ENCODE results near the gene SLIT3.
"Not testable (repeated sequence)": the region's sequence is repeated elsewhere in the genome, so short reads cannot be mapped to it uniquely, and the experiment has no call there.

DNA sequence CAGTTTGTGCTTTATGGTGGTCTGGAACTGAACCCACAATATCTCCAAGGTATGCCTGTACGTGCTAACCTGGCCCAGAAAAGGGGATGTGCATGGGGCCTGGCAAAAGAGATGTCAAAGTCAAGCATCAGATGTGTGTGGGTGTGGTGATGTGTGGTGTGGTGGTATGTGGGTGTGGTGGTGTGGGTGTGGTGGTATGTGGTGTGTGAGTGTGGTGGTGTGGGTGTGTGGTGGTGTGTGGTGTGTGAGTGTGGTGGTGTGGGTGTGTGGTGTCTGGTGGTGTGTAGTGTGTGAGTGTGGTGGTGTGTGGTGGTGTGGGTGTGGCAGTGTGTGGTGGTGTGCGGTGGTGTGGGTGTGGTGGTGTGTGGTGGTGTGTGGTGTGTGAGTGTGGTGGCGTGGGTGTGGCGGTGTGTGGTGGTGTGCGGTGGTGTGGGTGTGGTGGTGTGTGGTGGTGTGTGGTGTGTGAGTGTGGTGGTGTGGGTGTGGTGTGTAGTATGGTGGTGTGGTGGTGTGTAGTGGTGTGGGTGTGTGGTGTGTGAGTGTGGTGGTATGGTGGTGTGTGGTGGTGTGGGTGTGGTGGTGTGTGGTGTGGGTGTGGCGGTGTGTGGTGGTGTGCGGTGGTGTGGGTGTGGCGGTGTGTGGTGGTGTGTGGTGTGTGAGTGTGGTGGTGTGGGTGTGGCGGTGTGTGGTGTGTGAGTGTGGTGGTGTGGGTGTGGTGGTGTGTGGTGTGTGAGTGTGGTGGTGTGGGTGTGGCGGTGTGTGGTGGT lies 554.6 kb downstream of the SLIT3 start:
- TF ChIP-seq, protein P1, sequence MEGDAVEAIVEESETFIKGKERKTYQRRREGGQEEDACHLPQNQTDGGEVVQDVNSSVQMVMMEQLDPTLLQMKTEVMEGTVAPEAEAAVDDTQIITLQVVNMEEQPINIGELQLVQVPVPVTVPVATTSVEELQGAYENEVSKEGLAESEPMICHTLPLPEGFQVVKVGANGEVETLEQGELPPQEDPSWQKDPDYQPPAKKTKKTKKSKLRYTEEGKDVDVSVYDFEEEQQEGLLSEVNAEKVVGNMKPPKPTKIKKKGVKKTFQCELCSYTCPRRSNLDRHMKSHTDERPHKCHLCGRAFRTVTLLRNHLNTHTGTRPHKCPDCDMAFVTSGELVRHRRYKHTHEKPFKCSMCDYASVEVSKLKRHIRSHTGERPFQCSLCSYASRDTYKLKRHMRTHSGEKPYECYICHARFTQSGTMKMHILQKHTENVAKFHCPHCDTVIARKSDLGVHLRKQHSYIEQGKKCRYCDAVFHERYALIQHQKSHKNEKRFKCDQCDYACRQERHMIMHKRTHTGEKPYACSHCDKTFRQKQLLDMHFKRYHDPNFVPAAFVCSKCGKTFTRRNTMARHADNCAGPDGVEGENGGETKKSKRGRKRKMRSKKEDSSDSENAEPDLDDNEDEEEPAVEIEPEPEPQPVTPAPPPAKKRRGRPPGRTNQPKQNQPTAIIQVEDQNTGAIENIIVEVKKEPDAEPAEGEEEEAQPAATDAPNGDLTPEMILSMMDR (IDR thresholded peaks at IDR 0.05) = not testable (repeated sequence)
- not testable (repeated sequence) for TF ChIP-seq POLR2A (IDR thresholded peaks at IDR 0.05)

Data from Peyer's patch (tissue), 4 donors.